ENCODE data around the gene TRERF1. TPM values are rescaled to one million over a fixed set of nuclear protein-coding genes. Genes with fewer than 3 reads are reported as not detected.

The TRERF1 gene
- total RNA-seq, 4 donors from 2014 or later: 3.3 to 16.3 (median 7.2) TPM

- H3K27me3 ChIP-seq: no peaks in the 10 kb centered on the region
- TF ChIP-seq POLR2A (IDR thresholded peaks at IDR 0.05) (no peak), CTCF (IDR thresholded peaks at IDR 0.05) (no peak)
- intact Hi-C loops (cut with DNase I; ENCODE audit: low total_unique reads): no loop called here
Measured at GRCh38 chr6:42394151-42394550, 57.6 kb downstream of the TRERF1 start.

GRCh38 chr6:42393339-42393738 is 58.4 kb downstream of the TRERF1 start:
- no peaks in the 10 kb centered on the region for H3K36me3 ChIP-seq
- intact Hi-C loops (cut with DNase I; ENCODE audit: low total_unique reads): no loop called here
- no peak overlapping the region for H3K4me3 ChIP-seq
- H3K4me1 ChIP-seq: no peaks in the 10 kb centered on the region
- no peak for DNase-seq
- H3K27me3 ChIP-seq: no peaks in the 10 kb centered on the region
- no peak overlapping the region for H3K27ac ChIP-seq
- H3K9me3 ChIP-seq: no peaks in the 10 kb centered on the region
- TF ChIP-seq POLR2A (IDR thresholded peaks at IDR 0.05) (no peak), CTCF (IDR thresholded peaks at IDR 0.05) (no peak)

More at GRCh38 chr6:42394151-42394550, 57.6 kb downstream of the TRERF1 start:
- Histone ChIP-seq H3K27ac (no peak overlapping the region), H3K36me3 (no peaks in the 10 kb centered on the region), H3K4me1 (no peaks in the 10 kb centered on the region), H3K4me3 (no peak overlapping the region), H3K9me3 (no peaks in the 10 kb centered on the region)
- DNase-seq: no peak

GRCh38 chr6:42392833-42393232 is 58.9 kb downstream of the TRERF1 start:
- intact Hi-C loops (cut with DNase I; ENCODE audit: low total_unique reads): no loop called here
- Histone ChIP-seq H3K27ac (no peak overlapping the region), H3K4me1 (no peaks in the 10 kb centered on the region), H3K27me3 (no peaks in the 10 kb centered on the region), H3K36me3 (no peaks in the 10 kb centered on the region), H3K4me3 (no peak overlapping the region), H3K9me3 (no peaks in the 10 kb centered on the region)
- no peak for DNase-seq
- TF ChIP-seq CTCF (IDR thresholded peaks at IDR 0.05): no peak
- TF ChIP-seq POLR2A (IDR thresholded peaks at IDR 0.05): no peak

- no peak overlapping the region for H3K4me3 ChIP-seq
- H3K27ac ChIP-seq: no peak overlapping the region
- no peaks in the 10 kb centered on the region for H3K4me1 ChIP-seq
- no peak for DNase-seq
- no peaks in the 10 kb centered on the region for H3K9me3 ChIP-seq
- intact Hi-C loops (cut with DNase I; ENCODE audit: low total_unique reads): no loop called here
- no peaks in the 10 kb centered on the region for H3K27me3 ChIP-seq
- TF ChIP-seq POLR2A (IDR thresholded peaks at IDR 0.05): no peak
- TF ChIP-seq CTCF (IDR thresholded peaks at IDR 0.05): no peak
- H3K36me3 ChIP-seq: no peaks in the 10 kb centered on the region
Measured at GRCh38 chr6:42391441-42391840, 60.3 kb downstream of the TRERF1 start.

GRCh38 chr6:42390228-42390934 is 61.3 kb downstream of the TRERF1 start:
- Histone ChIP-seq H3K36me3 (no peaks in the 10 kb centered on the region), H3K27me3 (no peaks in the 10 kb centered on the region), H3K4me3 (no peak overlapping the region), H3K27ac (no peak overlapping the region), H3K4me1 (no peaks in the 10 kb centered on the region), H3K9me3 (no peaks in the 10 kb centered on the region)
- DNase-seq: no peak
- intact Hi-C loops (cut with DNase I; ENCODE audit: low total_unique reads): no loop called here
- TF ChIP-seq CTCF (IDR thresholded peaks at IDR 0.05) (no peak), POLR2A (IDR thresholded peaks at IDR 0.05) (no peak)
